GM12891 (cell line): Measurements from ENCODE around the gene SV2C.
"Not testable (repeated sequence)": the region's sequence is repeated elsewhere in the genome, so short reads cannot be mapped to it uniquely, and the experiment has no call there.

Source experiments
- DNase-seq: peaks from one replicate; pipeline ENCODE4 v3.0.0; 2011; ENCODE audit warnings: low spot score; ENCODE audit not compliant: insufficient read length
- FAIRE-seq: peaks from 2 replicates; lab custom pipeline; 2011; peaks lifted over from hg19 to GRCh38; lab: Jason Lieb, UNC
- PAX5 ChIP-seq: IDR thresholded peaks from 2 replicates; pipeline ENCODE4 v1.6.1; 2011; ENCODE audit warnings: low read length, moderate library complexity, mild to moderate bottlenecking; ENCODE audit not compliant: insufficient read depth, severe bottlenecking
- POLR2A ChIP-seq: IDR thresholded peaks from 2 replicates; pipeline ENCODE4 v1.6.1; 2011; ENCODE audit warnings: low read depth, low read length, control low read depth
- POLR2AphosphoS5 ChIP-seq: IDR thresholded peaks from 2 replicates; pipeline ENCODE4 v1.6.1; 2011; ENCODE audit warnings: low read depth, low read length, control low read depth
- POU2F2 ChIP-seq: IDR thresholded peaks from 2 replicates; pipeline ENCODE4 v1.6.1; 2011; ENCODE audit warnings: low read depth, mild to moderate bottlenecking, control low read depth, low read length, moderate library complexity
- SPI1 ChIP-seq: IDR thresholded peaks from 2 replicates; pipeline ENCODE4 v1.6.1; 2011; ENCODE audit warnings: low read depth, low read length, control low read depth
- TAF1 ChIP-seq: IDR thresholded peaks from 2 replicates; pipeline ENCODE4 v1.6.1; 2011; ENCODE audit warnings: low read depth, low read length, control low read depth

The SV2C gene

DNA sequence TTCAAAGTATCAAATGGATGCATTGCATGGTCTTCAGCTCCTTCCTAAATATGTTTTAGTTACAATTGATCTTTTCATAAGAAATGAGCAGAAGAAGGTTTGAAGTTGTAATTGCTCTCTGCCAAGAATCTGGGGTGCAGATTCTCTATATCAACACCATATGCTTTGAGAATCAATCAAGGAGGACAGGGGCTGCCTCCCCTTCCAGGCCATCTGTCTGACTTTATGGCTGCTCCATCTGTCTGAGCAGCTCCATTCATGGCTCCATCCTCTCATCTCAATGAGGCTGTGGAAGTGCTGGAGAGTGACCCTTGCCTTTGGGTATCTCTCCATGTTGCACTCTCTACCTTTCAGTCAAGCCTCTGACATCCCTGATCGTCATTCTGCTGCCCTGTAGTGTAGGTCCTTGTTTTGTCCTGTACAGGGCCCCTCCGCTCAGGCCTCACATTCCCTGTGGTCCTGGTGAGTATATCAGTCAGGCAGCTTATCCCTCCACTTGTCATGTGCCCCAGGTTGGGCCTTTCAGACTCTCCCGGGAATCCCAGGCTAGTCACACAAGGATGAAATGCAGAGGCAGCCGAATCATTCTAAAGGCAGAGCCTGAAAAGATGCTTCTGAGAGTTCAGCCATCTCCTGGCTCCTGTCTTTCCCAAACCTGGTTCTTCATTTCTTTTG is 14.0 kb upstream of the SV2C start:
- TF ChIP-seq TAF1 (no peak), SPI1 (no peak), POLR2AphosphoS5 (no peak), POU2F2 (no peak), POLR2A (no peak), PAX5 (no peak)
- no peak for DNase-seq
- FAIRE-seq, result no peak

DNA sequence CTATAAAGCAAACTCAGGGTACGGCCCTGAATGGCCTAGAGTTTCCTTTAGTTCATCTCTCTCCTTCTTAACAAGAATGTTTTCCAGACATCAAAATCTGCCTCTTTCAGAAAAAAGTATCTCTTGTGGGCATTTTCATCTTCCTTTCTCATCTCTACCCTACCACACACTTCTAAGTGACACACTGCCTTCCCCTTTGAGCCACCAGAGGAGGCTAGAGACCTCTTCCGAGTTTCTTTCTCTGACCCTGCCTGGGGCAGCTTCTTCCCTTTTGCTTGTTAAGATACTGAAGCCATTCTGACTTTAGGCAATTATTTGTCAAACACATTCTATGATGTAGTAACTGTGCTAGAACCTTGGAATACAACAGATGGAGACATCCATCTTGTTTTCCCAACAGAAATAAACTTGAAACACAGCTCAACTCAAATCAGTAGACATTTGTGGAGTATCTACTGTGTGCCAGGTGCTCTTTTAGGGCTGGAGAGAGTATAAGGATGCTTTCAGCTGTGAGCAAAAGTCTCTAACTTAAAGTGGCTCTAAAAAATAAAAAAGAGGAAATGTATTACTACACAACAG is 8.6 kb upstream of the SV2C start:
- FAIRE-seq (no peak), DNase-seq (peak; percentile 15)
- TF ChIP-seq PAX5 (no peak), POU2F2 (no peak), POLR2A (no peak), POLR2AphosphoS5 (no peak), SPI1 (no peak), TAF1 (no peak)

DNA sequence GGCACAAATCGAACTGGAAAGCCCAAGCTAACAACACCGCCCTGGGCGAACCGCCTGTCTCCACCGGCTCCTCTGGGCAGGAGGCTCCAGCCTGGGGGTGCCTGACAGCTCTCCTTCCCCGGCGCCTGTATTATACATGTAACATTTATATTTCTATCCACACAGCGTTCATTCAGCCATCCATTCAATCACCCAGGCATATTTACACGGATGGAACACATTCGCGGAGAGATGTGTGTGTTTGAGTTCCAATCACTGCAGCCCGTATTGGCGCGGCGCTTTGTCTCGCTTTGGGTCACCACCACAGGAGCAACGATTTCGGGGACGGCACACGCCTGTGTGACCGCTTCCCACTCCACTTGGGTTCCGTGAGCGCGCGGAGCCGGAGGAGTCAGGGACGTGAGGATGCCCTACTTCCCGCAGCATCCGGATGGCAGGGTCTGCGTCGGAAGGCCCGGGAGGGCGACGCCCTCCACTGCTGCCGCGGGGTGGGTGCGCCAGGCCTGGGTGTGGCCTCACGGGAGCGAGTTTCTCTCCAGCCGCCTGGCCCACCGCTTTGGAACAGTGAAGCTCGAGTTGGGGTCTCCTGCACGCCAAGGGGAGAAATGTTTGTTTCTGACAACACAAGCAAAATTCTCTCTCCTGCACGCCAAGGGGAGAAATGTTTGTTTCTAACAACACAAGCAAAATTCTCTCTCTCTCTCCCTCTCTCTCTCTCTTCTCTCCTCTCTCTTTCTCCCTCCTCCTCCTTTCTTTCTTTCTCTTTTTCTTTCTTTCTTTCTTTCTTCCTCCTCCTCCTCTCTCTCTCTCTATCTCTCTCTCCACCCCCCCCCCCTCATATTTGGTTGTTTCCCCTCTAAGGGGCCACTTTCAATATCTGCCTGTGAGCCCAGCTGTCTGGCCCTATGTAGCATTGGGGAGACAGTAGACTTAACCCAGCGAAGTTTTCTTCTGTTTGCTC is 1.1 kb upstream of the SV2C start:
- TF ChIP-seq POLR2A, result no peak
- no peak for TF ChIP-seq POLR2AphosphoS5
- no peak for TF ChIP-seq PAX5
- no peak for TF ChIP-seq TAF1
- TF ChIP-seq SPI1, result no peak
- no peak for TF ChIP-seq POU2F2
- FAIRE-seq, result no peak
- no peak for DNase-seq

DNA sequence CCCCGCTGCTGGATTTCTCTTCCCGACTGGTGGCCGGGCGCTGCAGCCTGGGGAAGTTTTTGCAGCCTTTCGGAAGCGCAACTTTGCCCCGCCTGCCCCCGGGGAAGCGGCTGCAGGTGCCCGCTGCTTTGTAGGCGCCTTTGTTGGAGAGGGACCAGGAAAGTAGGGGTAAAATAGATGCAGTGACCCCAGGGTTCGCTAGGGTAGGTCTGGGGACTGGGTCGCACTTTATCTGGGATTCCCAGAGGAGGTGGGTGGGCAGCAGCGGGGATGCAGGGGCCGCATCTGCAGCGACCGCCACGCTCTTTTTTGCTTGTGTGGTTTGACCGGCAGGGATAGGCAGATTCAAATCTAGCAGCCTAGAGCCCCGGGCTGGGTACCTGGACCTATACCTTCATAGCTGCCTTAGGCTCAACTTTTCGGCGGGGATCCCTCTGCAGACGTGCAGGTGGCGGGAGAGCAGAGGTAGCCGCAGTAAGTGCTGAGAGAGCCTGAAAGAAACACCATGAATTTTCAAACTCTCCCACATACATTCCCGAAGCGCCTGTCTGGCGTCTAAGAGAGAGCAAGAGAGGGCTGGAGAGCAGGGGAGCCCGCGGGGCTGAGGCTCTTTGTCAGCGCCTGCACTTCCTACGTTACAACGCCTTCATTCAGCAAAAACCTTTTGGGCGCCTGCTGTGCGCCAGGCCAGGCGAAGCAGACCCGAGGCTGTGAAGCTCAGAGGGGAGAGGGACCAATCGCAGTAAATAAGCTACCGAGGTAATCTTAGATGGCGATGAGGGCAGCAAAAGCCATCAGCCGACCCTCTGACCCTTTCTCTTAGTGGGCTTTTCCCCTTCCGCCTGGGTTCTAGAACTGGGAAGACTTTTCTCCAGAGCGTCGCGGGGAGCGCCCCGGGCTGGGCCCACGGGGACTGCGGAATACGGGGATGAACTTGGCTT is 642 bp downstream of the SV2C start:
- DNase-seq, result peak; percentile 36
- peak; percentile 9 for FAIRE-seq
- TF ChIP-seq POLR2AphosphoS5 (no peak), SPI1 (no peak), PAX5 (no peak), POLR2A (no peak)

DNA sequence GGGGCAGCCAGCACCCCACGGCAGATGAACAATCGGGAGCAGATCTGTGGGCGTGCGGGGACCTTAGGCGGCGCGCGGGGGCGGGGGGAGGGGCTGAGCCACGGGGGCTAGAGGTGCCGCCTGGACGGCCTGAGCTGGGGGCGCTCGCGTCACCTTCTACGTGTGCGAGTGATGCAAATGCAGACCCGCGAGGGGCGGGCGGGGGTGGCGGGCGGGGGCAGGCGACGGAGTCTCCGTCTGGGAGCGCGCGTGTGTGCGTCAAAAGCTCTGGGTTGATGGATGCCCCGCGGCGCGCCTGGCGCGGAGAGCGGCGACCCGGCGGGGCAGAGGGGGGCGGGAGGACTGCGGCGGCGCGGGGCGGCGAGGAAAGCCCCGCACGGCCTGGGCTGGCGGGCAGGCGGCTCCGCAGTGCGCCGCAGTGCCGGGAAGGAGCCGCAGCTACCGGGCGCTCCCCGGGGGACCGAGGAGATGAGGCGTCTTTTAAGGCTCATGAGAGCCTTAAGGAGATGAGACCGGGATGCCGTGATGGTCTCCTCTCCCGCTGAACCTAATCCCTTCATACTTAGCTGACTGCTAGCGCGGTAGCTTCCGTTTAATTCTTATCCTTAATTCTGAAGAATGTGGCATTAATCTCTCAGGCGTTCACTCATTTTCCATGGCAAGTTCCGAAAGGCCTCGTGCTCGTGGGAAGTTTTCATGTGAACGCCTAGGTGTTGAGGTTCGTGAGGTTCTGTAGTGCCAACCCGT is 1.5 kb downstream of the SV2C start:
- DNase-seq, result no peak
- TF ChIP-seq SPI1 (no peak), POLR2AphosphoS5 (no peak), PAX5 (no peak)
- FAIRE-seq, result no peak

DNA sequence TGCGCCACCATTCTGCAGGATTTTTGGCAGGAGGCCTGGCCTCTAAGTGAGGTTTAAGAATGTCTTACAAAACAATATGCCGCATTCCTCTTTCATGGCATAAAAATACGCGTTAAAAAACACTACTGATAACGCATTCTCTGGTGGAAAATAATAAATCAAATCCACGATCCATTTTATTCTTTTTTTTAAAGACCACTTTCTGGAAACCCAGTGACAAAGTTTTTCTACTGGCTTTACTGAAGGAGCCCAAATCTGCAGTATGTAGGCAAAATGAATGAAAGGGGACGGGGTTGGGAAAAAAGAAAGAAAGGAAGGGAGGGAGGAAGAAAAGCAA is 2.0 kb downstream of the SV2C start:
- no peak for TF ChIP-seq POLR2AphosphoS5
- DNase-seq (no peak), FAIRE-seq (no peak)

DNA sequence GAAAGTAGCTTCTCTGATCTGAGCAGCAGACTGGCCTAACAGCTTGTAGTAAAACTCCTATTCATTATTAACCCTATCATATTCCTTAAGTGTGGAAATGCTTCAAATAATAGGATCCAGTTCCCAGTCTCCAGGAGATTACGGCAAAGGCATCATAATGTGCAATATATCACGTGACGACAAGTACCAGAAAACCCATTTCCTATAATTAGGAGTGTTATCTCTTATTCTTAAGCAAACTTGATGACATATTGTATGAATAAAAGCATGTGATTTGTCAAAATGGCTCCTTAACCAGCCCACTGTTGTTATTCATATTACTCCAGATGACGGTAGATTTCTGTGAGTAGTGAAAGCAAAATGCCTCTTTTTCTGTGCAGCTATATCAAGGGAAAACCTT is 2.9 kb downstream of the SV2C start:
- FAIRE-seq (no peak), DNase-seq (no peak)
- no peak for TF ChIP-seq POU2F2
- TF ChIP-seq POLR2A, result no peak
- no peak for TF ChIP-seq PAX5
- no peak for TF ChIP-seq TAF1

DNA sequence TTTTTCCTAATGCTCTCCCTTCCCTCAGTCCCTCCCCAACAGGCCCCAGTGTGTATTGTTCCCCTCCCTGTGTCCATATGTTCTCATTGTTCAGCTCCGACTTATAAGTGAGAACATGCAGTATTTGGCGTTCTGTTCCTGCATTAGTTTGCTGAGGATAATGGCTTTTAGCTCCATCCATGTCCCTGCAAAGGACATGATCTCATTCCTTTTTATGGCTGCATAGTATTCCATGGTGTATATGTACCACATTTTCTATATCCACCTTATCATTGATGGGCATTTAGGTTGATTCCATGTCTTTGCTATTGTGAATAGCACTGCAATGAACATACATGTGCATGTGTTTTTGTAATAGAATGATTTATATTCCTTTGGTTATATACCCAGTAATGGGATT is 6.0 kb downstream of the SV2C start:
- DNase-seq, FAIRE-seq: not testable (repeated sequence)

DNA sequence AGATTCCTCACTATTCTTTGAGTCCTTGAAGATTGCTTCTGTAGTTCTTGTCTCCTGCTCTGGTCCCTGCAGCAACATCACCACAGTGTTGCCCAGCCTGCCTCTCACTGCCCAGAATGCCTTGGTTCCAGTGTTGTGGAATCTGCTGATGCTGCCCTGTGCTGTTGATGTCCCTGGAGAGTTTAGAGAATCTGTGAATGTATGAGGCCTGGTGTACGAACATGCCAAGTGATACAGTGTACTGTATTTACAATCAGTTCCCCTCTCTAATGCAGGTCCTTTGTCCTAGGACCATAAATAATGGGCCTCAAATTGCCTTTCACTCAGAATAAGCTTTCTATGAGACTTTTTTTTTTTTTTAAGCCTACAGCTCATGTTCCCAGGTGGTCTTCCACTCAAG is 8.2 kb downstream of the SV2C start:
- FAIRE-seq (no peak), DNase-seq (no peak)
- TF ChIP-seq PAX5 (no peak), POLR2A (no peak), POLR2AphosphoS5 (no peak), TAF1 (no peak), SPI1 (no peak), POU2F2 (no peak)
